ENCODE measurements around the gene NCBP3. TPM values are rescaled to one million over a fixed set of nuclear protein-coding genes. Genes with fewer than 3 reads are reported as not detected.
A peak's percentile ranks its signal among the peaks of the same experiment; 100 is the strongest.

The NCBP3 gene
- total and polyA plus RNA-seq, 9 of the 15 experiments (the other 6 are each of a cell fraction or from before 2014, with no cell fraction given), result 3.1 to 25.5 (median 20.5) TPM

- Histone ChIP-seq H2AFZ (ENCODE audit: low read depth, low read length) (no peak overlapping the region), H4K20me1 (replicated peaks; ENCODE audit: control insufficient read depth, insufficient read depth, low read length) (no peaks in the 10 kb centered on the region), H3K4me1 (replicated peaks in 1 of 2; ENCODE audit: control insufficient read depth in 2 of 2, insufficient read depth in 2 of 2, low read length in 2 of 2) (peaks cover 0 to 5% of the 10 kb centered on the region in 2 experiments; a peak in 2 of 5 replicates), H3K27ac (ENCODE audit: extremely low read depth, low read depth, low read length) (no peak overlapping the region), H3K36me3 (ENCODE audit: control insufficient read depth, insufficient read depth, low read length) (no peaks in the 10 kb centered on the region), H3K4me3 (no peak overlapping the region), H3K27me3 (ENCODE audit: control insufficient read depth in 2 of 2, insufficient read depth in 2 of 2, low read length in 2 of 2) (peaks cover 2 to 5% of the 10 kb centered on the region in 2 experiments; a peak in 2 of 5 replicates), H3K9me1 (ENCODE audit: control insufficient read depth, insufficient read depth, low read length) (no peaks in the 10 kb centered on the region), H3K9ac (ENCODE audit: insufficient read depth in 1 of 2, low read depth in 2 of 2, low read length in 2 of 2) (no peak overlapping the region), H3K79me2 (ENCODE audit: control insufficient read depth, insufficient read depth, low read length) (no peaks in the 10 kb centered on the region), H3K9me3 (replicated peaks; ENCODE audit: control insufficient read depth, insufficient read depth, low read depth, low read length) (no peaks in the 10 kb centered on the region), H3K4me2 (ENCODE audit: insufficient read depth, low read length) (no peak overlapping the region)
- TF ChIP-seq PTRF (tag; IDR thresholded peaks at IDR 0.05), result no peak
- no peak for FAIRE-seq
- ChIA-PET CTCF (ENCODE audit: low intra/inter-chr PET ratio) (no interaction called here), POLR2A (no interaction called here)
- no peak for ATAC-seq
- no peak for DNase-seq (ENCODE audit: extremely low read depth in 1 of 4, low spot score in 3 of 4)
- BruUV-seq (replicated peaks), result no TSS peak
- intact Hi-C loops (cut with micrococcal nuclease) (no loop called here), in situ Hi-C loops (cut with MboI) (no loop called here)
- 15% methylated on average over 9 of the region's 10 CpGs for WGBS (ENCODE audit: insufficient coverage, low coverage, missing lambda C conversion rate)
Observed at GRCh38 chr17:3852561-3852960, 6.5 kb upstream of the NCBP3 start.

- Histone ChIP-seq H3K27me3 (ENCODE audit: control insufficient read depth in 2 of 2, insufficient read depth in 2 of 2, low read length in 2 of 2) (peaks cover 2 to 5% of the 10 kb centered on the region in 2 experiments; a peak in 2 of 5 replicates), H3K4me1 (replicated peaks in 1 of 2; ENCODE audit: control insufficient read depth in 2 of 2, insufficient read depth in 2 of 2, low read length in 2 of 2) (peaks cover 0 to 5% of the 10 kb centered on the region in 2 experiments; a peak in 3 of 5 replicates), H3K9ac (ENCODE audit: insufficient read depth in 1 of 2, low read depth in 2 of 2, low read length in 2 of 2) (no peak overlapping the region), H3K9me3 (replicated peaks; ENCODE audit: control insufficient read depth, insufficient read depth, low read depth, low read length) (no peaks in the 10 kb centered on the region), H2AFZ (ENCODE audit: low read depth, low read length) (no peak overlapping the region), H3K27ac (ENCODE audit: extremely low read depth, low read depth, low read length) (no peak overlapping the region), H3K9me1 (ENCODE audit: control insufficient read depth, insufficient read depth, low read length) (no peaks in the 10 kb centered on the region), H4K20me1 (replicated peaks; ENCODE audit: control insufficient read depth, insufficient read depth, low read length) (no peaks in the 10 kb centered on the region), H3K36me3 (ENCODE audit: control insufficient read depth, insufficient read depth, low read length) (no peaks in the 10 kb centered on the region), H3K79me2 (ENCODE audit: control insufficient read depth, insufficient read depth, low read length) (no peaks in the 10 kb centered on the region), H3K4me3 (no peak overlapping the region), H3K4me2 (ENCODE audit: insufficient read depth, low read length) (no peak overlapping the region)
- WGBS (ENCODE audit: insufficient coverage, low coverage, missing lambda C conversion rate), result 31% methylated on average over 15 of the region's 24 CpGs
- in situ Hi-C loops (cut with MboI), result no loop called here
- FAIRE-seq (no peak), DNase-seq (ENCODE audit: extremely low read depth in 1 of 4, low spot score in 3 of 4) (no peak), ATAC-seq (no peak)
- no peak for TF ChIP-seq RFX7 (CRISPR knock-in tag; IDR thresholded peaks at IDR 0.05)
- TF ChIP-seq NRF1 (conservative IDR thresholded peaks at IDR 0.05 in 1 of 2, IDR thresholded peaks at IDR 0.05 in 1 of 2), result 0 out of 4 replicates have a peak, but pooled peaks of 1 of the 2 experiments have one; percentile 13
- CTCF ChIA-PET (ENCODE audit: low intra/inter-chr PET ratio), result no interaction called here
- BruUV-seq (replicated peaks), result no TSS peak
- POLR2A ChIA-PET, result no interaction called here
- intact Hi-C loops (cut with micrococcal nuclease), result no loop called here
Observed at GRCh38 chr17:3851461-3852100, 5.5 kb upstream of the NCBP3 start.
